AG04450 (cell line): Measurements from ENCODE around the gene SERPINI1. TPM values are rescaled to one million over a fixed set of nuclear protein-coding genes. Genes with fewer than 3 reads are reported as not detected.

ENCODE experiments used
- CTCF ChIA-PET: fragments of 300-600, 350-600 bp; formaldehyde crosslinking; extraction: SDS; loops from one replicate; lab custom pipeline; 2022; ENCODE audit warnings: antibody characterized with exemption, inconsistent platforms; lab: Charles Lee
- POLR2A ChIA-PET: fragments of 350-600 bp; formaldehyde crosslinking; extraction: SDS; loops from one replicate; lab custom pipeline; 2021; ENCODE audit warnings: antibody characterized with exemption, inconsistent platforms; lab: Yijun Ruan, JAX
- DNase-seq: peaks from one replicate; pipeline ENCODE4 v3.0.0-alpha.2; 2011; ENCODE audit warnings: low read depth, low spot score
- H3K27ac ChIP-seq: one replicate; pipeline ENCODE4 v1.5.1; 2012; ENCODE audit warnings: low read depth, low read length, control low read depth
- H3K27me3 ChIP-seq: one replicate; pipeline ENCODE4 v1.6.0; 2012; ENCODE audit warnings: low read length; ENCODE audit not compliant: control insufficient read depth, insufficient read depth
- H3K4me3 ChIP-seq: 2 replicates; pipeline ENCODE4 v1.5.1; 2011; ENCODE audit warnings: mild to moderate bottlenecking, low read depth, low read length, control low read depth
- H3K9me3 ChIP-seq: 2 replicates; pipeline ENCODE4 v1.5.1; 2012; ENCODE audit warnings: low read length; ENCODE audit not compliant: control insufficient read depth, insufficient read depth
- CTCF ChIP-seq: IDR thresholded peaks from 2 replicates; pipeline ENCODE4 v1.5.1; 2011; ENCODE audit warnings: low read depth, low read length, control low read depth, inconsistent platforms
- polyA plus RNA-seq: library from polyadenylated mRNA; depleted of rRNA; stranded (reverse); fragments of >200 nt; gene quantifications from 2 replicates; pipeline ENCODE4 v1.2.3, GENCODE V29; 2011

Gene SERPINI1
- polyA plus RNA-seq, 1 experiment = 0.88 TPM

GRCh38 chr3:167835359-167835758 is 99.8 kb downstream of the SERPINI1 start:
- ChIA-PET CTCF (no interaction called here), POLR2A (no interaction called here)
- H3K4me3 ChIP-seq = no peak overlapping the region
- no peaks in the 10 kb centered on the region for H3K9me3 ChIP-seq
- DNase-seq = no peak
- H3K27me3 ChIP-seq = no peaks in the 10 kb centered on the region
- no peak for TF ChIP-seq CTCF
- no peak overlapping the region for H3K27ac ChIP-seq

- ChIA-PET POLR2A (no interaction called here), CTCF (interaction anchor here (1.9 kb wide), 1 partner anchor 14 kb away, joined by 4 read pairs; no protein-coding TSS in a partner anchor)
- DNase-seq = no peak
- Histone ChIP-seq H3K27ac (no peak overlapping the region), H3K9me3 (no peaks in the 10 kb centered on the region), H3K4me3 (no peak overlapping the region), H3K27me3 (no peaks in the 10 kb centered on the region)
- no peak for TF ChIP-seq CTCF
Measured at GRCh38 chr3:167835953-167836352, 100.4 kb downstream of the SERPINI1 start.

GRCh38 chr3:167837466-167837865 is 101.9 kb downstream of the SERPINI1 start:
- POLR2A ChIA-PET = no interaction called here
- Histone ChIP-seq H3K9me3 (no peaks in the 10 kb centered on the region), H3K4me3 (no peak overlapping the region), H3K27ac (no peak overlapping the region), H3K27me3 (no peaks in the 10 kb centered on the region)
- DNase-seq = no peak
- TF ChIP-seq CTCF = peak; percentile 25; the same call in 1 of the 2 replicates
- CTCF ChIA-PET = interaction anchor here (0.6 to 1.9 kb wide), 3 partner anchors 13 to 329 kb away, joined by 4 to 5 read pairs (median 5); no protein-coding TSS in a partner anchor

GRCh38 chr3:167839460-167840134 is 104.1 kb downstream of the SERPINI1 start:
- no peak overlapping the region for H3K4me3 ChIP-seq
- H3K9me3 ChIP-seq = no peaks in the 10 kb centered on the region
- ChIA-PET POLR2A (no interaction called here), CTCF (interaction anchor here (1.0 kb wide), 1 partner anchor 155 kb away, joined by 3 read pairs; no protein-coding TSS in a partner anchor)
- TF ChIP-seq CTCF = no peak
- no peak for DNase-seq
- H3K27ac ChIP-seq = no peak overlapping the region
- no peaks in the 10 kb centered on the region for H3K27me3 ChIP-seq

GRCh38 chr3:167840247-167840646 is 104.7 kb downstream of the SERPINI1 start:
- Histone ChIP-seq H3K27ac (no peak overlapping the region), H3K9me3 (no peaks in the 10 kb centered on the region), H3K4me3 (no peak overlapping the region), H3K27me3 (no peaks in the 10 kb centered on the region)
- ChIA-PET CTCF (no interaction called here), POLR2A (no interaction called here)
- no peak for TF ChIP-seq CTCF
- no peak for DNase-seq
